Cardiac muscle cell (in vitro differentiated cells and primary cell): Measurements from ENCODE around the gene HEXD. TPM values are rescaled to one million over a fixed set of nuclear protein-coding genes. Genes with fewer than 3 reads are reported as not detected.

ENCODE experiments used
- DNase-seq, 2 donors: peaks; one replicate each; pipeline versions ENCODE4 v3.0.0 to v3.0.0-alpha.2; 2010 to 2017; ENCODE audit warnings: low read depth in 1 of 2, low spot score in 1 of 2
- H3K27ac ChIP-seq: fragments of 200-600 bp; sonication (generic); 2 replicates; pipeline ENCODE4 v1.5.1; 2016
- H3K27me3 ChIP-seq: fragments of 200-600 bp; sonication (generic); 2 replicates; pipeline ENCODE4 v1.6.0; 2016; ENCODE audit warnings: control low read depth
- H3K36me3 ChIP-seq: fragments of 200-600 bp; sonication (generic); 2 replicates; pipeline ENCODE4 v1.5.1; 2016; ENCODE audit warnings: control low read depth
- H3K4me1 ChIP-seq: fragments of 200-600 bp; sonication (generic); 2 replicates; pipeline ENCODE4 v1.8.1; 2017; ENCODE audit warnings: low read depth, mild to moderate bottlenecking, mixed run types
- H3K4me3 ChIP-seq: fragments of 200-600 bp; sonication (generic); 2 replicates; pipeline ENCODE4 v1.5.1; 2016; ENCODE audit warnings: mild to moderate bottlenecking
- H3K9me3 ChIP-seq: fragments of 200-600 bp; sonication (generic); 2 replicates; pipeline ENCODE4 v1.5.1; 2017; ENCODE audit warnings: low read depth, mild to moderate bottlenecking, control low read depth
- polyA plus RNA-seq: library from polyadenylated mRNA; unstranded; fragments of >200 nt; fragmentation: Nextera tagmentation; extraction: Ambion mirVana; gene quantifications from 2 replicates; pipeline ENCODE4 v1.2.1, GENCODE V29; 2016
- total RNA-seq: library from RNA; depleted of rRNA; stranded (reverse); fragments of >200 nt; gene quantifications from 2 replicates; pipeline ENCODE4 v1.2.3, GENCODE V29; 2016
- TF ChIP-seq, protein P1 (sequence below): IDR thresholded peaks from 2 replicates; pipeline ENCODE4 v1.5.1; 2012; ENCODE audit warnings: low read depth, mild to moderate bottlenecking, low read length

HEXD gene
- total and polyA plus RNA-seq, 2 experiments from 2014 or later: 49.9 to 58.0 TPM

DNA sequence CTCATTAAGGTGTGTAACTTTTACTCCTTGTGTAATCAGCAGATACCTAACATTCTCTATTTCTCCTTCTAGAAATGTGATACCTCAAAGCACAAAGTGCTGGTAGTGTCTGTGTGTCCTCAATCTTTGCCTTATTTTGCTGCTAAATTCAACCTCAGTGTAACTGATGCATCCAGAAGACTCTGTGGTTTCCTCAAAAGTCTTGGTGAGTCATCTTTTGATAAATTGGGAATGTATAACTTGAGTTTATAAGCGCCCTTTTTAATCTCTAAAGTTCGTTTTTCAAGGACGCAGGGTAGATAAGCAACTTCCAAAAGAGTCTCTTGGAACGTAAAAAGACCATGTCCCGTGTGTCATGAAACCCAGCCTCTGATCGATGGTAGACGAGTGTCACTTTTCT lies 50.5 kb downstream of the HEXD start:
- Histone ChIP-seq H3K27ac (no peak overlapping the region), H3K4me3 (no peak overlapping the region), H3K9me3 (no peaks in the 10 kb centered on the region), H3K36me3 (peaks cover 66% of the 10 kb centered on the region), H3K27me3 (no peaks in the 10 kb centered on the region), H3K4me1 (no peaks in the 10 kb centered on the region)
- TF ChIP-seq, protein P1, sequence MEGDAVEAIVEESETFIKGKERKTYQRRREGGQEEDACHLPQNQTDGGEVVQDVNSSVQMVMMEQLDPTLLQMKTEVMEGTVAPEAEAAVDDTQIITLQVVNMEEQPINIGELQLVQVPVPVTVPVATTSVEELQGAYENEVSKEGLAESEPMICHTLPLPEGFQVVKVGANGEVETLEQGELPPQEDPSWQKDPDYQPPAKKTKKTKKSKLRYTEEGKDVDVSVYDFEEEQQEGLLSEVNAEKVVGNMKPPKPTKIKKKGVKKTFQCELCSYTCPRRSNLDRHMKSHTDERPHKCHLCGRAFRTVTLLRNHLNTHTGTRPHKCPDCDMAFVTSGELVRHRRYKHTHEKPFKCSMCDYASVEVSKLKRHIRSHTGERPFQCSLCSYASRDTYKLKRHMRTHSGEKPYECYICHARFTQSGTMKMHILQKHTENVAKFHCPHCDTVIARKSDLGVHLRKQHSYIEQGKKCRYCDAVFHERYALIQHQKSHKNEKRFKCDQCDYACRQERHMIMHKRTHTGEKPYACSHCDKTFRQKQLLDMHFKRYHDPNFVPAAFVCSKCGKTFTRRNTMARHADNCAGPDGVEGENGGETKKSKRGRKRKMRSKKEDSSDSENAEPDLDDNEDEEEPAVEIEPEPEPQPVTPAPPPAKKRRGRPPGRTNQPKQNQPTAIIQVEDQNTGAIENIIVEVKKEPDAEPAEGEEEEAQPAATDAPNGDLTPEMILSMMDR: no peak
- peak in 1 of 2 donors; percentile 41 for DNase-seq

DNA sequence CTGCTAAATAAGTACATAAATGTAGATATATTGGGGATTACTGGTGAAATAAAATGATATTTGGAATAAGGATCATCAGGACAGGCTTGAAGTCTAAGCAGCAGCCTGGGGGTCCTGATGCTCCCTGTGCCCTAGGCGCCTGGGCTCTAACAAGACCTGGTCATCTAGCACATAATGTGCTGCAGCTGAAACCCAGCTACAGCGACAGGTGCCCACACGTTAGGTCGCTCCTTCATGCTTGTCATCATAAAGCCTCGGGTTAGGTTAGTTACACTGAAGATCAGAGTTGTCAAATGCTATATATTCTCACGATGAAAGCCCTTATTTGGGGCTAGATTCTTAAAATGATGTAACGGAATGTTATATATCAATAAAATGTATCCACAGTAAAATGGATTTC lies 51.9 kb downstream of the HEXD start:
- H3K36me3 ChIP-seq: peaks cover 69% of the 10 kb centered on the region
- H3K4me3 ChIP-seq: no peak overlapping the region
- no peaks in the 10 kb centered on the region for H3K9me3 ChIP-seq
- no peak for DNase-seq
- no peaks in the 10 kb centered on the region for H3K4me1 ChIP-seq
- H3K27ac ChIP-seq: no peak overlapping the region
- H3K27me3 ChIP-seq: no peaks in the 10 kb centered on the region
- TF ChIP-seq, protein P1: no peak

DNA sequence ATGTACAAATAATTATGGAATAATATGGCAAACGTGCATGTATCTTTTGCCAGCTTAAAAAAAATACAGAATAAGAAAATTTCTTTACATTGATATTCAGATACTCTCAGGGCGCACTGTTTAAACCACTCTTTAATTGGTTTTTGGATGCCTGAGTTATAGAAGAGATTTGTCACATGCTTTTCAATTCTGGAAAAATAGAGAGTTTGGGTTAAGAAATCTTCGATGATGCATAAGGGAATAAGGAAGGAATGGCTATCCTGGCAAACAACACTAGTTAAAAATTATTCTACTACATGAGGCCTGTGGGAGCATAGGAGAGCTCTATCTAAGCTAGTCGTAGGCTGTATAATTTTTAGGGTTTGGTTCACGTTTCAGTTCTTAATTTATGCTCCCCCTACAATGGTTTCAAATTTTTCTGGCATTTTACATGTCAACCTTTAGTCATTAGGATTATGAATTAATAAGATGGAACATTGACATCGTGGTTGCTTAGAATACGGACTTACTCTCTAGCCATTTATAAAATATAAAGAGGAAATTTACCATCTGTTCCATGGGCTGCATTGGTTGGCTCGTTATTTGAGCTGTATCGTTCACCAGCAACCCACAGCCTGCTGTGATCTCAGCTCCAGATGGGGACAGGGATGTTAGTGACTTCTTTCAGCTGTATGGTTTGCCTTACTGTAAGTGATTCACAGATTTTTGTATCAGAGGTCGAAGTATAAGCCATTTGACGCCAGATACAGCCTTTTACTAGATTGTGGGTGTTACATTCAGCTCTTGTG lies 56.3 kb downstream of the HEXD start:
- Histone ChIP-seq H3K4me3 (no peak overlapping the region), H3K4me1 (no peaks in the 10 kb centered on the region), H3K36me3 (peaks cover 51% of the 10 kb centered on the region), H3K27ac (no peak overlapping the region), H3K27me3 (no peaks in the 10 kb centered on the region), H3K9me3 (no peaks in the 10 kb centered on the region)
- no peak for DNase-seq
- TF ChIP-seq, protein P1: no peak

DNA sequence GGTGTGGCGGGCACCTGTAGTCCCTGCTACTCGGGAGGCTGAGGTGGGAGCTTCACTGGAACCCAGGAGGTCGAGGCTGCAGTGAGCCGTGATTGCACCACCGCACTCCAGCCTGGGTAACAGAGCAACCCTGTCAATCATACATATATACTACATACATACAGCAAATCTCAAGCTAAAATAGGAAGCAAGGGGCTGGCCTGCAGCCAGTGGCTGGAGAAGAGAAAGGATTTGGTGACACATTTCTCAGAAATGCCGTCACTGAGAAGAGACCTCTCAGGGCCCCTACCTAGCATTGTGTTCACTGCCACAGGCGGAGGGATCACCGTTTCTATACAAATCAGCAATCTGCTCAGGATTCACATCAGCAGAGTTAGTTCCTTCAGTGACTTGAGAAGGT lies 57.3 kb downstream of the HEXD start:
- TF ChIP-seq, protein P1: no peak
- no peaks in the 10 kb centered on the region for H3K4me1 ChIP-seq

DNA sequence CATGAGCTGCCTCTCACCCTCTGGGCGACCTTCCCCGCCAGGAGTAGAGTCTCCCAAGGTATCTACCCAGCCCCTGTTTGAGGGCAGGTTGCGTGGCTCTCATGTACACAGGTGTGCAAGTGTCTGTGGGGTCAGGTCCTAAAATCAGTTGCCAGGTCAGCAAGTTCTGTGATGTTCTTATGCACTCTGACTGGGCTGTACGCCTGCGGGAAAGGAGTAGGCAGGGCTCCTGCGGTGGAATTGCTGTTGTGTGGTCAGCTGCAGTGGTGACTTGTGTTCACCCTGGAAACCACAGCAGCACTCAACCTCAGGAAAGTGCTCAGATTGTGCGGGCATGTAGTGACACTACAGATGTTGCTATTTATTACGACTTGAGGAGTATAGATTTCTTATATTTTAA lies 59.8 kb downstream of the HEXD start:
- Histone ChIP-seq H3K27ac (no peak overlapping the region), H3K9me3 (no peaks in the 10 kb centered on the region), H3K36me3 (peaks cover 54% of the 10 kb centered on the region), H3K4me1 (no peaks in the 10 kb centered on the region), H3K4me3 (no peak overlapping the region), H3K27me3 (no peaks in the 10 kb centered on the region)
- TF ChIP-seq, protein P1: no peak
- no peak for DNase-seq

More for the DNA sequence above, 57.3 kb downstream of the HEXD start:
- no peak for DNase-seq
- Histone ChIP-seq H3K4me3 (no peak overlapping the region), H3K9me3 (no peaks in the 10 kb centered on the region), H3K27me3 (no peaks in the 10 kb centered on the region), H3K27ac (no peak overlapping the region), H3K36me3 (peaks cover 58% of the 10 kb centered on the region)
